ENCODE measurements around the gene FAM174C.

The FAM174C gene

GRCh38 chr19:1263188-1263587 is 12.1 kb upstream of the FAM174C start:
- no peak for DNase-seq

GRCh38 chr19:1264801-1265614 is 10.3 kb upstream of the FAM174C start:
- DNase-seq = no peak

- no peak for DNase-seq
Measured at GRCh38 chr19:1265615-1266128, 9.7 kb upstream of the FAM174C start.

GRCh38 chr19:1266129-1266915 is 9.0 kb upstream of the FAM174C start:
- peak; percentile 76 to 80 for DNase-seq

- DNase-seq = peak; percentile 74 to 80
Measured at GRCh38 chr19:1266916-1267476, 8.3 kb upstream of the FAM174C start.

- no peak for DNase-seq
Measured at GRCh38 chr19:1267477-1268225, 7.7 kb upstream of the FAM174C start.

GRCh38 chr19:1268226-1269064 is 6.9 kb upstream of the FAM174C start:
- DNase-seq = no peak

GRCh38 chr19:1269065-1269477 is 6.3 kb upstream of the FAM174C start, which contains the start of gene CIRBP:
TSS of gene CIRBP (plus strand) at chr19:1269332. CDS start at chr19:1270934, 1,602 bp downstream.
- DNase-seq = peak; percentile 99

DNA sequence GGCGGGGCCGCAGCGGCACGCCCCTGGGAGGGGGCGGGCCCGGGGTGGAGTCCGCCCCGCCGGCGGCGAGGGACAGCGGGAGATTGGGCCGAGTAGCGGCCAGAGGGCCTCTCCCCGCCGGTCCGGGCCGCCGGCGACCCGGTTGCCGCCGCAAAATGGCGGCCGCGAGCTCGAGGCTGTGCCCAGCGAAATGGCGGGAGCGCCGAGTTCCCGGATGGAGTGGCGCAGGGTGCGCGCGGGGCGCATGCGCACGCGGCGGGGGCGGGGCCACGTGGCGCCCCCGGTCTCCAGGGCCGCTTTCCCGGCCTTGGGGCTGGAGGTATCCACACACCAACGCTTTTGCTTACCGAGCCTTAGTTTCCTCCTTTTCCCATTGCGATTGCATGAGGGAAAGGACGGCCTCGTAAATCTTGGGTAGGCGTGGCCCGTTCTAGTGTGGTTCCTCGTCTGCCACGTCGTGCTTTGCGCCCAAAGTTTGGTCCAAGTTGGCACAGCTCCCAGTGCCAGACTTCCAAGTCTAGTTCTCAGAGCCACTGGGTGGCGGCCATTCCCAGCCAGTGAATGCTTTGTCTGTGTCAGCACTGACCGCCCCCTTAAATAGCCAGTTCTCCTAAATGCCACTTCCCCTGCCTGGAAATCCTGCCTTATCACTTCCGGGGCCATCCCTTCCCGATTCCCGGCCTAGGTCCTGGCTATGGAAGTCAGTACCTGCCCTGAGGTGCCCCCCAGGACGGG is 5.7 kb upstream of the FAM174C start:
- DNase-seq = peak; percentile 82 to 88

DNA sequence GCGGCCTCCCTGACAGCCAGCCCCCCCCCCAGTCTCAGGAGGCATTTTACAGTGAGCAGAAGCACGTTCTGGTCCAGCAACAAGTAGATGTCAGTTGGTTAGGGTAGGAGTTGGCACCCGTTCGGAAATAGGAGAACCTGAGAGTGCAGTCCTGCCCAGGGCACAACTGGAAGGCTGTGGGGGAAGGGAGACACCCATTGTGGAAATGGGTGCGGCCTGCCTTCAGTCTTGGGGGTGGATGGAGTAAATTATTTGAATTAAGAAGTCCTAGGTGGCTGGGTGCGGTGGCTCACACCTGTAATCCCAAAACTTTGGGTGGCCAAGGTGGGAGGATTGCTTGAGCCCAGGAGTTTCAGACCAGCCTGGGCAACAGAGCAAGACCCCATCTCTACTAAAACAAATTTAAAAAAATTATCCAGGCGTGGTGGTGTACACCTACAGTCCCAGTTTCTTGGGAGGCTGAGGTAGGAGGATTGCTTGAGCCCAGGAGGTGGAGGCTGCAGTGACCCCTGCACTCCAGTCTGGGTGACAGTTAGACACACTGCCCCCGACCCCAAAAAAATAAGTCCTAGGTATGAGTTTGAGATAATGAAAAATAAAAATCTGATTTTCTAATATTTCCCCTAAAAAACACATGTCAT is 5.0 kb upstream of the FAM174C start:
- DNase-seq = no peak

- DNase-seq = no peak
Measured at GRCh38 chr19:1270854-1271527, 4.3 kb upstream of the FAM174C start.

- DNase-seq = no peak
Measured at GRCh38 chr19:1271528-1272422, 3.6 kb upstream of the FAM174C start.

DNA sequence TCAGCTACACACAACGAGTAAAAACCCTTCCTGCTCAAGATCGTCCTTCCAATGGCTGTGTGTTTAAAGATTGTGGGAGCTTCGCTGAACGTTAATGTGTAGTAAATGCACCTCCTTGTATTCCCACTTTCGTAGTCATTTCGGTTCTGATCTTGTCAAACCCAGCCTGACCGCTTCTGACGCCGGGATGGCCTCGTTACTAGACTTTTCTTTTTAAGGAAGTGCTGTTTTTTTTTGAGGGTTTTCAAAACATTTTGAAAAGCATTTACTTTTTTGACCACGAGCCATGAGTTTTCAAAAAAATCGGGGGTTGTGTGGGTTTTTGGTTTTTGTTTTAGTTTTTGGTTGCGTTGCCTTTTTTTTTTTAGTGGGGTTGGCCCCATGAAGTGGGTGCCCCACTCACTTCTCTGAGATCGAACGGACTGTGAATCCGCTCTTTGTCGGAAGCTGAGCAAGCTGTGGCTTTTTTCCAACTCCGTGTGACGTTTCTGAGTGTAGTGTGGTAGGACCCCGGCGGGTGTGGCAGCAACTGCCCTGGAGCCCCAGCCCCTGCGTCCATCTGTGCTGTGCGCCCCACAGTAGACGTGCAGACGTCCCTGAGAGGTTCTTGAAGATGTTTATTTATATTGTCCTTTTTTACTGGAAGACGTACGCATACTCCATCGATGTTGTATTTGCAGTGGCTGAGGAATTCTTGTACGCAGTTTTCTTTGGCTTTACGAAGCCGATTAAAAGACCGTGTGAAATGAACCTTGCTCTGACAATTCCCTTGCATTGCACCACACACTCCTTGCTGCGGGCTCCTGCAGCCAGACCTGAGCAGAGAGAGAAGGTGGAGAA is 2.7 kb upstream of the FAM174C start:
- DNase-seq = no peak

- no peak for DNase-seq
Measured at GRCh38 chr19:1273263-1274041, 1.9 kb upstream of the FAM174C start.

DNA sequence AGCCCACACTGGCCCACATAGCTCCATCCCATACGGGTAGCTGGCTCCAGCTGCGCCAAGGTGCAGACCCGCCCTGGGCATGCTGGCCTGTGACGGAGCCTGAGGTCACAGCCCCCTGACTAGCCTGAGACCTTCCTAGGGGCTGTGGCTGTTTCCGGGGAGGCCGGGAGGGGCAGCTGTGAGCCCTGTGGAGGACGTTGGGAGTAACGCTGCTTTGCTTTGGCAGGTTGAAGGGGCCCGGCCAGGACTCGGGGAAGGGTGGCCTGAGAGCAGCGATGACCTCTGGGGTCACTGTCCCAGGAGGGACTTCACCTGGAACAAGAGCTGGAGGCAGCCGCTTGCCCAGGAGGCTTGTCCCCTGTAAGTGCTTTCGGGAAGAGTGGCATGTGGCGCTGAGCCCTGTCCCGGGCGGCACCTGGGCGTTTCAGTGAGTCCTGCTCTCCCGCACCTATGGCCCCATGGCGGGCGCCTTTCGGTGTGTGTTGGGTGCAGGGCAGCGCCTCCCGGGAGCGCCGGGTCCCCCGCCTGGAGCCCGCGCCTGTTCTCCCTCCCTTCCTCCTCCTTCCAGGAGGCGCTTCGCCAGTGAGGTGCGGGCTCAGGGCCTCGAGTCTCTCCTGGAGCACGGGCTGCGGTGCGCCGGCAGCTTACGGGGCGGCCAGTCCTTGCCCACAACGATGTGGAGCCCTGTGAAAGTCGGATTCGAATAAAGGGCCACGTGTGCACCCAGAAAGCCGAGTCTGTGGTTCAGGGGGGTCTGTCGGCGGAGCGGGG is 1.1 kb upstream of the FAM174C start:
- no peak for DNase-seq

DNA sequence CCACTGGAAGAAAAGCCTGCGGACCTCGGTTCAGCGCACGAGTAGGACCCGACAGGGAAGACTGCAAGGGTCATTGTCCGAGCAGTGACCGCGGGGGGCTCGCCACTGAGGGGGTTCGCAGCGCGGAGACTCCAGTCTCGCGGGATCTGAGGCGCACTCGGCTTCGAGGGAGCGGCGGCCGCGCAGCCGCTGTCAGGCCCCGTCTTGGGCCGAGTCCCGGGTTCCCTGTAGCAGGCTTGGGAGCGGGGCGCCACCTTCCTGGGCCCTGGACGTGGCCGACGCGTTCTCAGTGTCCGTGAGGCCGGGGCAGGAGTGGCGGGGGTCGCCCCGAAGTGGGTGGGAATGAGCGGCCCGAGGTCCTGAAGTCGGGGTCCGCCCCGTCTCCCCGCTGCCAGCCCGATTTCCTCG is 474 bp upstream of the FAM174C start:
- DNase-seq = no peak
